Esophagus (tissue), 2 donors: ENCODE data around the gene SH3TC1. TPM values are rescaled to one million over a fixed set of nuclear protein-coding genes. Genes with fewer than 3 reads are reported as not detected.
A peak's percentile ranks its signal among the peaks of the same experiment; 100 is the strongest.

ENCODE experiments used
- H3K27ac ChIP-seq, 2 donors: one replicate each; pipeline ENCODE4 v1.5.1; 2013; ENCODE audit warnings: low read depth in 2 of 2, mild to moderate bottlenecking in 2 of 2, inconsistent platforms in 1 of 2, low read length in 1 of 2, moderate library complexity in 1 of 2
- H3K27me3 ChIP-seq, 2 donors: one replicate each; pipeline ENCODE4 v1.6.1; 2013; ENCODE audit warnings: low read length in 2 of 2, control low read depth in 1 of 2, mild to moderate bottlenecking in 1 of 2; ENCODE audit not compliant: insufficient read depth in 2 of 2, control insufficient read depth in 1 of 2
- H3K36me3 ChIP-seq, 2 donors: one replicate each; pipeline ENCODE4 v1.6.1; 2013; ENCODE audit warnings: low read length in 1 of 2; ENCODE audit not compliant: control insufficient read depth in 2 of 2, insufficient read depth in 2 of 2
- H3K4me1 ChIP-seq, 2 donors: one replicate each; pipeline ENCODE4 v1.6.1; 2013; ENCODE audit warnings: low read length in 1 of 2; ENCODE audit not compliant: control insufficient read depth in 2 of 2, insufficient read depth in 2 of 2
- H3K4me3 ChIP-seq, 2 donors: one replicate each; pipeline ENCODE4 v1.5.1; 2013; ENCODE audit warnings: low read length in 2 of 2, mild to moderate bottlenecking in 2 of 2, low read depth in 1 of 2, moderate library complexity in 1 of 2
- H3K9me3 ChIP-seq, 2 donors: one replicate each; pipeline ENCODE4 v1.6.1; 2013; ENCODE audit warnings: mild to moderate bottlenecking in 2 of 2, low read depth in 1 of 2, low read length in 1 of 2, moderate library complexity in 1 of 2; ENCODE audit not compliant: control insufficient read depth in 2 of 2, insufficient read depth in 1 of 2
- WGBS, 2 donors: extraction: QIAGEN DNeasy Blood & Tissue Kit; methylation state at CpG; one replicate each; pipeline ENCODE4 v1.1.7; 2013; 5-methylcytosine and 5-hydroxymethylcytosine counted together
- polyA plus RNA-seq, 2 donors: library from polyadenylated mRNA; stranded (reverse); fragments of 200-250 nt; gene quantifications; one replicate each; pipeline ENCODE4 v1.2.3, GENCODE V29; 2013
- donor health status: healthy with polysubstance abuse.
- donor health status: Bipolar disorder and iron deficiency.

The SH3TC1 gene
- polyA plus RNA-seq, 2 donors, result 18.0 to 19.2 TPM

GRCh38 chr4:8210616-8211015, 11.5 kb downstream of the SH3TC1 start:
- 81 to 84% methylated on average over 5 of the region's 5 CpGs for WGBS, 2 donors
- H3K4me3 ChIP-seq, result no peak overlapping the region

DNA sequence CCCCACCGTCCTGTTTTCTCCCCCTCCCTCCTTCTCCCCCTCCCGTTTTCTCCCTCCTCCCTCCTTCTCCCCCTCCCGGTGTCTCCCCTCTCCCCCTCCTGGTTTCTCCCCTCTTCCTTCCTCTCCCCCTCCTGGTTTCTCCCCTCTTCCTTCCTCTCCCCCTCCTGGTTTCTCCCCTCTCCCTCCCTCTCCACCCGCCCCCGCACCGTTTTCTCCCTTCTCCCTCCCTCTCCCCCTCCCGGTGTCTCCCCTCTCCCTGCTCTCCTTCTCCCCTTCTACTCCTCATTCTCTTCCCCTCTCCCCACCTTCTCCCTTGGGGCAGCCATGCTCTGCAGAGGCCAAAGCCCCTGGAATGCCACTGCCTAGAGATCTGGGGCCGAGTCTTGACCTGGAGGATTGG, 12.2 kb downstream of the SH3TC1 start:
- H3K9me3 ChIP-seq, result no peaks in the 10 kb centered on the region
- H3K36me3 ChIP-seq, result peaks cover 0 to 40% of the 10 kb centered on the region in 2 donors
- H3K27ac ChIP-seq, result no peak overlapping the region
- peaks cover 0 to 6% of the 10 kb centered on the region in 2 donors for H3K4me1 ChIP-seq
- H3K4me3 ChIP-seq, result no peak overlapping the region
- H3K27me3 ChIP-seq, result no peaks in the 10 kb centered on the region
- WGBS, 2 donors, result 46 to 49% methylated on average over 8 of the region's 8 CpGs

More at GRCh38 chr4:8210616-8211015, 11.5 kb downstream of the SH3TC1 start:
- no peaks in the 10 kb centered on the region for H3K27me3 ChIP-seq
- peaks cover 0 to 10% of the 10 kb centered on the region in 2 donors for H3K4me1 ChIP-seq
- H3K9me3 ChIP-seq, result no peaks in the 10 kb centered on the region
- no peak overlapping the region for H3K27ac ChIP-seq
- peaks cover 0 to 34% of the 10 kb centered on the region in 2 donors for H3K36me3 ChIP-seq

GRCh38 chr4:8211737-8212581, 12.9 kb downstream of the SH3TC1 start:
- Histone ChIP-seq H3K4me3 (no peak overlapping the region), H3K36me3 (peaks cover 0 to 46% of the 10 kb centered on the region in 2 donors)
- WGBS, 2 donors, result 88 to 93% methylated on average over 22 of the region's 22 CpGs

GRCh38 chr4:8212622-8213021, 13.5 kb downstream of the SH3TC1 start:
- WGBS, 2 donors, result 93 to 95% methylated on average over 12 of the region's 12 CpGs
- Histone ChIP-seq H3K4me1 (peaks cover 0 to 4% of the 10 kb centered on the region in 2 donors), H3K27ac (no peak overlapping the region), H3K27me3 (no peaks in the 10 kb centered on the region), H3K9me3 (no peaks in the 10 kb centered on the region), H3K36me3 (peaks cover 0 to 49% of the 10 kb centered on the region in 2 donors), H3K4me3 (no peak overlapping the region)

More at GRCh38 chr4:8211737-8212581, 12.9 kb downstream of the SH3TC1 start:
- Histone ChIP-seq H3K9me3 (no peaks in the 10 kb centered on the region), H3K4me1 (peaks cover 0 to 4% of the 10 kb centered on the region in 2 donors), H3K27me3 (no peaks in the 10 kb centered on the region), H3K27ac (no peak overlapping the region)

DNA sequence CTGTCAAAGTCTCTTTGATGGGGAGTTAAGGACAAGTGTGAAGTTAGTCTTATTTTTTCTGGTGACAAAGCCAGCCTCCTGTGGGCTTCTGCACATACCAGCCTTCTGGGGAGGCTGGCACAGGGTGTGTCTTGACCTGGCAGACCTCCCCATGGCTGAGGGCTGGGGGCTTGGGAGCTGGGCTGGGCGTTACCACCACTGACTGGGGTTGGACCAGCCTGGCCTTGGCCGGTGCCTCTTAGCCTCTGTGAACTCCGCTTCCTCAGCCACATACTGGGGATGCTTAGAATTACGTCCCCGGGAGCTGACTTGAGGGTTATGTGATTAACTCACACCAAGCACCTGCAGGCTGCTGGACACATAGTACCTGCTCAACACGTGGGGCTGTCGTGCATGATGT, 14.0 kb downstream of the SH3TC1 start:
- no peak overlapping the region for H3K27ac ChIP-seq
- H3K27me3 ChIP-seq, result no peaks in the 10 kb centered on the region
- no peak overlapping the region for H3K4me3 ChIP-seq
- 82 to 94% methylated on average over 7 of the region's 7 CpGs for WGBS, 2 donors
- peaks cover 0 to 45% of the 10 kb centered on the region in 2 donors for H3K36me3 ChIP-seq
- no peaks in the 10 kb centered on the region for H3K9me3 ChIP-seq
- peaks cover 0 to 4% of the 10 kb centered on the region in 2 donors for H3K4me1 ChIP-seq

- Histone ChIP-seq H3K4me3 (no peak overlapping the region), H3K36me3 (peaks cover 0 to 49% of the 10 kb centered on the region in 2 donors), H3K27me3 (no peaks in the 10 kb centered on the region), H3K4me1 (peaks cover 0 to 4% of the 10 kb centered on the region in 2 donors), H3K27ac (no peak overlapping the region), H3K9me3 (no peaks in the 10 kb centered on the region)
- 85 to 86% methylated on average over 13 of the region's 13 CpGs for WGBS, 2 donors
These were observed 15.0 kb downstream of the SH3TC1 start for GRCh38 chr4:8214136-8214535.

GRCh38 chr4:8215001-8215427, 15.9 kb downstream of the SH3TC1 start:
- Histone ChIP-seq H3K27me3 (no peaks in the 10 kb centered on the region), H3K36me3 (peaks cover 0 to 49% of the 10 kb centered on the region in 2 donors), H3K9me3 (no peaks in the 10 kb centered on the region), H3K27ac (peak overlapping the region in 1 of 2 donors; percentile 17), H3K4me3 (no peak overlapping the region), H3K4me1 (peaks cover 0 to 4% of the 10 kb centered on the region in 2 donors)
- 59 to 62% methylated on average over 12 of the region's 12 CpGs for WGBS, 2 donors

GRCh38 chr4:8215641-8216442, 16.8 kb downstream of the SH3TC1 start:
- no peaks in the 10 kb centered on the region for H3K9me3 ChIP-seq
- no peak overlapping the region for H3K4me3 ChIP-seq
- WGBS, 2 donors, result 92% methylated on average over 23 of the region's 23 CpGs
- H3K4me1 ChIP-seq, result peaks cover 0 to 4% of the 10 kb centered on the region in 2 donors
- H3K27me3 ChIP-seq, result no peaks in the 10 kb centered on the region
- H3K27ac ChIP-seq, result no peak overlapping the region
- peaks cover 0 to 46% of the 10 kb centered on the region in 2 donors for H3K36me3 ChIP-seq

DNA sequence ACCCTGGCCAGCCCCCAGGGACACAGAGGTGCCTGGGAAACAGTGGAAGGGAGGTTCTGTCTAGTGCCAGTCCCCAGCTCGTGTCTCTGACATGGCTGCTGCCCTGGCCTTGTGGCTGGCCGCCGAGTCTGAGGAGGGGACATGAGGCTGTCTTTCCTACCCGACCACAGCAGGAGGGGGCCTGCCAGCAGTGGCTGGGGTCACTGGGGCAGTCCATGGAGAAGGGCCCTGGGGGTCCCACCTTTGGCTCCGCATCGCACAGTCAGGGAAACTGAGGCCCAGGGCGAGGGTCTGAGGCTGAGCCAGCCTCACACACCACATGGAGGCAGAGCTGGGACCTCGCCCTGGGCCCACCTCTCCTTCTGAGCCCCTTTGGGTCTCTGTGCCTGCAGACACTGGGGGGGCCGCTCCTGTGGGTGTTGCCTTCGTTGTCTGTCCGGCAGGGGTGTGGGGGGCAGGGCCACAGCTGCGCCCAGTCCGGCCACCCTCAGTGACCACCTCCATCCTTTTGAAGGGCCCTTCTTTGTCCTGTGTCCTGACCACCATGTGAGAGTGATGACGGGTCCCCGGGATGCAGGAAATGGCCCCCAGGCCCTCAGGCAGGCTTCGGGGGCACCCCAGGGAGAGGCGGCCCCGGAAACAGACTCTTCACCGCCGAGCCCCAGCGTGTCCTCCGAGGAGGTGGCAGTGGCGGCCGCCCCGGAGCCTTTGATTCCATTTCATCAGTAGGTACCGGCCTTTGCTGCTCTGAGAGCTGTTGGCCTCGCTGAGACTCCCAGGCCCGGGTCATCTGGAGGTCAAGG, 17.6 kb downstream of the SH3TC1 start:
- Histone ChIP-seq H3K4me1 (peaks cover 0 to 4% of the 10 kb centered on the region in 2 donors), H3K27me3 (no peaks in the 10 kb centered on the region), H3K4me3 (no peak overlapping the region), H3K27ac (no peak overlapping the region), H3K36me3 (peaks cover 0 to 46% of the 10 kb centered on the region in 2 donors), H3K9me3 (no peaks in the 10 kb centered on the region)
- 89 to 91% methylated on average over 26 to 28 of the region's 28 CpGs for WGBS, 2 donors
